Hepatocyte (in vitro differentiated cells): ENCODE data around the gene RASGRP1.

Experiments
- EZH2 ChIP-seq: fragments of 200-600 bp; sonication (generic); IDR thresholded peaks from 2 replicates; pipeline ENCODE4 v1.6.1; 2016; ENCODE audit warnings: antibody characterized with exemption, mild to moderate bottlenecking, borderline replicate concordance
- TF ChIP-seq, protein P1 (sequence below): fragments of 200-600 bp; sonication (generic); IDR thresholded peaks from 2 replicates; pipeline ENCODE4 v1.5.1; 2016; ENCODE audit warnings: antibody characterized with exemption, mild to moderate bottlenecking; ENCODE audit not compliant: poor library complexity

DNA sequence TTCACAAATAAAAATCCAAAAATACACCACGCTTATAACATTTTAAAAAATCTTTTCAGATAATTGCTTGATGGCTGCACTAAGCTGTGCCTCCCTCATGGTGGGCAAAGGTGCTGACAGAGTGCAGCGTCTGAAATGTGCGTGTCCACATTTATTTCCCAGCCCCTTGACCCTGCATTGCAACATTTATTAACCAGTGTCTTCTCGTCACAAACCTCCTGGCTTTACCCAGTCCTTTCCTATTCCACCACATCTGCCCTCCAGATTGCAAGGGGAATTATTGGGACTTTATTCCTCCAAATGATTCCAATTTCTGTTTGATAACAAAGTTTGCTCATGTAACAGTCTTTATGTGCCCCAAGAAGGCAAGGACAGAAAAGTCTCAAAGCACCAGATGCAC, 5.5 kb downstream of the RASGRP1 start:
- TF ChIP-seq, protein P1, sequence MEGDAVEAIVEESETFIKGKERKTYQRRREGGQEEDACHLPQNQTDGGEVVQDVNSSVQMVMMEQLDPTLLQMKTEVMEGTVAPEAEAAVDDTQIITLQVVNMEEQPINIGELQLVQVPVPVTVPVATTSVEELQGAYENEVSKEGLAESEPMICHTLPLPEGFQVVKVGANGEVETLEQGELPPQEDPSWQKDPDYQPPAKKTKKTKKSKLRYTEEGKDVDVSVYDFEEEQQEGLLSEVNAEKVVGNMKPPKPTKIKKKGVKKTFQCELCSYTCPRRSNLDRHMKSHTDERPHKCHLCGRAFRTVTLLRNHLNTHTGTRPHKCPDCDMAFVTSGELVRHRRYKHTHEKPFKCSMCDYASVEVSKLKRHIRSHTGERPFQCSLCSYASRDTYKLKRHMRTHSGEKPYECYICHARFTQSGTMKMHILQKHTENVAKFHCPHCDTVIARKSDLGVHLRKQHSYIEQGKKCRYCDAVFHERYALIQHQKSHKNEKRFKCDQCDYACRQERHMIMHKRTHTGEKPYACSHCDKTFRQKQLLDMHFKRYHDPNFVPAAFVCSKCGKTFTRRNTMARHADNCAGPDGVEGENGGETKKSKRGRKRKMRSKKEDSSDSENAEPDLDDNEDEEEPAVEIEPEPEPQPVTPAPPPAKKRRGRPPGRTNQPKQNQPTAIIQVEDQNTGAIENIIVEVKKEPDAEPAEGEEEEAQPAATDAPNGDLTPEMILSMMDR, result no peak
- TF ChIP-seq EZH2, result no peak
